Osteocyte (in vitro differentiated cells): ENCODE measurements around the gene KCTD16. TPM values are rescaled to one million over a fixed set of nuclear protein-coding genes. Genes with fewer than 3 reads are reported as not detected.

Source experiments
- DNase-seq: peaks from one replicate; pipeline ENCODE4 v3.0.0; 2021; ENCODE audit warnings: mixed read lengths; ENCODE audit not compliant: unreplicated experiment; ENCODE audit errors: extremely low spot score
- H3K27ac Mint-ChIP-seq: one replicate; pipeline ENCODE4 v1.8.0; 2021; ENCODE audit warnings: mild to moderate bottlenecking, mixed read lengths; ENCODE audit not compliant: unreplicated experiment
- H3K27me3 Mint-ChIP-seq: one replicate; pipeline ENCODE4 v1.8.0; 2021; ENCODE audit warnings: mixed read lengths; ENCODE audit not compliant: unreplicated experiment
- H3K36me3 Mint-ChIP-seq: one replicate; pipeline ENCODE4 v1.8.0; 2021; ENCODE audit warnings: mixed read lengths; ENCODE audit not compliant: unreplicated experiment
- H3K4me1 Mint-ChIP-seq: one replicate; pipeline ENCODE4 v1.8.0; 2021; ENCODE audit warnings: mixed read lengths; ENCODE audit not compliant: unreplicated experiment
- H3K4me3 Mint-ChIP-seq: one replicate; pipeline ENCODE4 v1.8.0; 2021; ENCODE audit warnings: mild to moderate bottlenecking, moderate library complexity, mixed read lengths; ENCODE audit not compliant: unreplicated experiment
- H3K9me3 Mint-ChIP-seq: one replicate; pipeline ENCODE4 v1.8.0; 2021; ENCODE audit warnings: mixed read lengths; ENCODE audit not compliant: unreplicated experiment
- total RNA-seq: library from RNA; stranded (reverse); gene quantifications from 2 replicates; pipeline ENCODE4 v1.2.1, GENCODE V29; 2021
- TF ChIP-seq, protein P1 (sequence below): fragments of 200-600 bp; sonication (generic); IDR thresholded peaks from 2 replicates; pipeline ENCODE4 v1.5.0; 2021; ENCODE audit warnings: antibody characterized with exemption, mild to moderate bottlenecking, moderate library complexity

The KCTD16 gene
- total RNA-seq, 1 donor from 2014 or later: 0.51 TPM

- TF ChIP-seq, protein P1, sequence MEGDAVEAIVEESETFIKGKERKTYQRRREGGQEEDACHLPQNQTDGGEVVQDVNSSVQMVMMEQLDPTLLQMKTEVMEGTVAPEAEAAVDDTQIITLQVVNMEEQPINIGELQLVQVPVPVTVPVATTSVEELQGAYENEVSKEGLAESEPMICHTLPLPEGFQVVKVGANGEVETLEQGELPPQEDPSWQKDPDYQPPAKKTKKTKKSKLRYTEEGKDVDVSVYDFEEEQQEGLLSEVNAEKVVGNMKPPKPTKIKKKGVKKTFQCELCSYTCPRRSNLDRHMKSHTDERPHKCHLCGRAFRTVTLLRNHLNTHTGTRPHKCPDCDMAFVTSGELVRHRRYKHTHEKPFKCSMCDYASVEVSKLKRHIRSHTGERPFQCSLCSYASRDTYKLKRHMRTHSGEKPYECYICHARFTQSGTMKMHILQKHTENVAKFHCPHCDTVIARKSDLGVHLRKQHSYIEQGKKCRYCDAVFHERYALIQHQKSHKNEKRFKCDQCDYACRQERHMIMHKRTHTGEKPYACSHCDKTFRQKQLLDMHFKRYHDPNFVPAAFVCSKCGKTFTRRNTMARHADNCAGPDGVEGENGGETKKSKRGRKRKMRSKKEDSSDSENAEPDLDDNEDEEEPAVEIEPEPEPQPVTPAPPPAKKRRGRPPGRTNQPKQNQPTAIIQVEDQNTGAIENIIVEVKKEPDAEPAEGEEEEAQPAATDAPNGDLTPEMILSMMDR: no peak
- no peaks in the 10 kb centered on the region for H3K4me1 Mint-ChIP-seq
- no peaks in the 10 kb centered on the region for H3K36me3 Mint-ChIP-seq
- no peak for DNase-seq
- no peak overlapping the region for H3K27ac Mint-ChIP-seq
- H3K4me3 Mint-ChIP-seq: no peak overlapping the region
- H3K9me3 Mint-ChIP-seq: no peaks in the 10 kb centered on the region
- H3K27me3 Mint-ChIP-seq: peaks cover 2% of the 10 kb centered on the region
Observed at GRCh38 chr5:144352330-144352729, 181.7 kb downstream of the KCTD16 start.

DNA sequence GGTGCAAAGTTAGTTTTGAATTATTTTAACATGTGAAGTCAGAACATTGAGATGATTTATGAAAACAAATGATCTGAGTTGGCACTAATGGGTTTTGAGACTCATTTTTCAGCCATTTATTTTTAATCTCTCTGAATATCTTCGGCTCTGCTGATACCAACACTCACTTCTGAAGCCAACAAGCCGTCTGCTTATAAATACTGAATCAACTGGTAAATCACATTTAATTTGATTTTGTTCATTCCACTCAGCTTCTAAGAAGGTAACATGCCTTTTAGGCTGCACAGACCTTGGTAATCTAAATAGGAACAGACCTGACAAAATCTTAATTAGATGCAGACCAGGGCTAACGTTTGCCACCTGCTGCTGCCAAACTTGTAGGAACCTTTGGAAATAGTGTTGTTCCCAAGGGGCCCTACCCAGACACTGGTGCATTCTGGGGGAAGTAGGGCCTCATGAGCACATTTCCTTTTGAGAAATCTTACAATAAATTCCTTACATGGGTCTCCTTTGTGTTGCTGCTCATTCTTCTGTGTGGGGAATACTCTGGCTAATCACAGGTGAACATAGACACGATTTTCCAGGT is 182.2 kb downstream of the KCTD16 start:
- H3K27ac Mint-ChIP-seq: no peak overlapping the region
- no peaks in the 10 kb centered on the region for H3K9me3 Mint-ChIP-seq
- H3K4me1 Mint-ChIP-seq: no peaks in the 10 kb centered on the region
- H3K27me3 Mint-ChIP-seq: peaks cover 2% of the 10 kb centered on the region
- H3K36me3 Mint-ChIP-seq: no peaks in the 10 kb centered on the region
- H3K4me3 Mint-ChIP-seq: no peak overlapping the region
- DNase-seq: no peak
- TF ChIP-seq, protein P1: no peak

- Mint-ChIP-seq H3K9me3 (no peaks in the 10 kb centered on the region), H3K36me3 (no peaks in the 10 kb centered on the region), H3K4me3 (no peak overlapping the region), H3K4me1 (no peaks in the 10 kb centered on the region), H3K27me3 (no peaks in the 10 kb centered on the region), H3K27ac (no peak overlapping the region)
- TF ChIP-seq, protein P1: no peak
- DNase-seq: no peak
Observed at GRCh38 chr5:144356489-144356888, 185.8 kb downstream of the KCTD16 start.

- Mint-ChIP-seq H3K27ac (no peak overlapping the region), H3K4me1 (no peaks in the 10 kb centered on the region), H3K4me3 (no peak overlapping the region), H3K9me3 (no peaks in the 10 kb centered on the region), H3K36me3 (no peaks in the 10 kb centered on the region), H3K27me3 (no peaks in the 10 kb centered on the region)
- TF ChIP-seq, protein P1: no peak
- DNase-seq: no peak
Observed at GRCh38 chr5:144361406-144361805, 190.7 kb downstream of the KCTD16 start.

- no peak overlapping the region for H3K4me3 Mint-ChIP-seq
- no peak for DNase-seq
- H3K36me3 Mint-ChIP-seq: no peaks in the 10 kb centered on the region
- no peaks in the 10 kb centered on the region for H3K9me3 Mint-ChIP-seq
- no peaks in the 10 kb centered on the region for H3K27me3 Mint-ChIP-seq
- no peaks in the 10 kb centered on the region for H3K4me1 Mint-ChIP-seq
- TF ChIP-seq, protein P1: no peak
- H3K27ac Mint-ChIP-seq: no peak overlapping the region
Observed at GRCh38 chr5:144365885-144366284, 195.2 kb downstream of the KCTD16 start.
